HG03108 (cell line): Measurements from ENCODE around the gene RPS6KB1.
A peak's percentile ranks its signal among the peaks of the same experiment; 100 is the strongest.
"Not testable (repeated sequence)": the region's sequence is repeated elsewhere in the genome, so short reads cannot be mapped to it uniquely, and the experiment has no call there.

ENCODE experiments used
- ATAC-seq: cut with Tn5 transposase; IDR thresholded peaks from one replicate; pipeline ENCODE4 v1.9.1; 2021; ENCODE audit warnings: moderate library complexity; ENCODE audit not compliant: unreplicated experiment

Gene RPS6KB1

GRCh38 chr17:59933317-59933716 is 40.4 kb downstream of the RPS6KB1 start:
- not testable (repeated sequence) for ATAC-seq

GRCh38 chr17:59940697-59941096 is 47.8 kb downstream of the RPS6KB1 start:
- ATAC-seq = not testable (repeated sequence)

DNA sequence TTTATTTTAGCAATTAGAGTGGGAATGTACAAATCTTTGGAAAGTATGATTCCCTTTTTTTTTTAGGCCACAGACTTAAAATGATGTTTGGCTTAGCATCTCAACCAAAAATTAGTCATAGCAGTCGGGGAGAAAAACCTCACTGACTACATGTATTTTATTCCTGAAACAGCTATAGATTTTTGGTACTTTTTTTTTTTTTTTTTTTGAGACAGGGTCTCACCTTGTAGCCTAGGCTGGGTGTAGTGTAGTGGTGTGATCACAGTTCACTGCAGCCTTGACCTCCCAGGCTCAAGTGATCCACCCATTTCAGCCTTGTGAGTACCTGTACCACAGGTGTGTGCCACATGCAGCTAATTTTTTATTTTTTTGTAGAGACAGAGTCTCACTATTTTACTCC is 48.2 kb downstream of the RPS6KB1 start:
- ATAC-seq = no peak

- ATAC-seq = not testable (repeated sequence)
Observed at GRCh38 chr17:59946433-59946832, 53.5 kb downstream of the RPS6KB1 start.

DNA sequence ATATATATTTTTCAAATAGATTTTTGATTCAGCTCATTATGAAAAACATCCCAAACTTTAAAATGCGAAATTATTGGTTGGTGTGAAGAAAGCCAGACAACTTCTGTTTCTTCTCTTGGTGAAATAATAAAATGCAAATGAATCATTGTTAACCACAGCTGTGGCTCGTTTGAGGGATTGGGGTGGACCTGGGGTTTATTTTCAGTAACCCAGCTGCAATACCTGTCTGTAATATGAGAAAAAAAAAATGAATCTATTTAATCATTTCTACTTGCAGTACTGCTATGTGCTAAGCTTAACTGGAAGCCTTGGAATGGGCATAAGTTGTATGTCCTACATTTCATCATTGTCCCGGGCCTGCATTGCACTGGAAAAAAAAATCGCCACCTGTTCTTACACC is 54.4 kb downstream of the RPS6KB1 start:
- not testable (repeated sequence) for ATAC-seq

DNA sequence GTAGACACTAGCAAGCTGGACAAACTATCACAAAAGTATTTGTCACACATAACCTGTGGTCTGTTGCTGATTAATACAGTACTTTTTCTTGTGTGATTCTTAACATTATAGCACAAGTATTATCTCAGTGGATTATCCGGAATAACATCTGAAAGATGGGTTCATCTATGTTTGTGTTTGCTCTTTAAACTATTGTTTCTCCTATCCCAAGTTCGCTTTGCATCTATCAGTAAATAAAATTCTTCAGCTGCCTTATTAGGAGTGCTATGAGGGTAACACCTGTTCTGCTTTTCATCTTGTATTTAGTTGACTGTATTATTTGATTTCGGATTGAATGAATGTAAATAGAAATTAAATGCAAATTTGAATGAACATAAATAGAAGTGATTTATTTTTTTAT is 57.1 kb downstream of the RPS6KB1 start:
- ATAC-seq = no peak

DNA sequence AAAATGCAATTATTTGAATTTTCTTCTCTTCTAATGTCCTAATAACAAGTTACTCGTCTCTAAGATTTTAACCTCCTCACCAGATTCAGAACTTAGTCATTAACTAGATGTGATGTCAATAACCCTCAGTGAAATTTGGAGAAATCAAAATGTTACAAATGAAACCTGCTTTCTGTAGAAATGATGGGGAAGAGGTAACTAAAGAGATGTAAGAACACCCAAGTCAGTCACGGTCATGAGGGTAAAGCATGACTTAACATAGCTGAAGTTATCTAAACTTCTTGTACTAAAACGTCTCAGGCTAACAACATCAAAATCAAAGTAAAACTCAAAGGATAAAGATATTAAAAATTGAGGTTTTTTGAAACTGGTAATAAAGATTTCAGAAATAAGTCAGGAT is 61.9 kb downstream of the RPS6KB1 start:
- ATAC-seq = no peak

DNA sequence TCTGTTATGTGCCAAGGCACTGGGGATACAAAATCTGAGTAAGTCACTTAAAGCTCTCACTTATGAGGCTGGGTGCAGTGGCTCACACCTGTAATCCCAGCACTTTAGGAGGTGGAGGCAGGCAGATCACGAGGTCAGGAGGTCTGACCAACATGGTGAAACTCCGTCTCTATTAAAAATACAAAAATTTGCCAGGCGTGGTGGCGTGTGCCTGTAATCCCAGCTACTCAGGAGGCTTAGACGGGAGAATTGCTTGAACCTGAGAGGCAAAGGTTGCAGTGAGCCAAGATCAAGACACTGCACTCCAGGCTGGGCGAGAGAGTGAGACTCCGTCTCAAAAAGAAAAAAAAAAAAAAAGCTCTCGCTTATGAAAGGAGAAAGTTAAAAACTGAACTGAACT is 66.7 kb downstream of the RPS6KB1 start:
- not testable (repeated sequence) for ATAC-seq

GRCh38 chr17:59962739-59963318 is 69.9 kb downstream of the RPS6KB1 start:
- ATAC-seq = no peak

GRCh38 chr17:59963738-59964481 is 71.0 kb downstream of the RPS6KB1 start:
- peak; percentile 17 for ATAC-seq

DNA sequence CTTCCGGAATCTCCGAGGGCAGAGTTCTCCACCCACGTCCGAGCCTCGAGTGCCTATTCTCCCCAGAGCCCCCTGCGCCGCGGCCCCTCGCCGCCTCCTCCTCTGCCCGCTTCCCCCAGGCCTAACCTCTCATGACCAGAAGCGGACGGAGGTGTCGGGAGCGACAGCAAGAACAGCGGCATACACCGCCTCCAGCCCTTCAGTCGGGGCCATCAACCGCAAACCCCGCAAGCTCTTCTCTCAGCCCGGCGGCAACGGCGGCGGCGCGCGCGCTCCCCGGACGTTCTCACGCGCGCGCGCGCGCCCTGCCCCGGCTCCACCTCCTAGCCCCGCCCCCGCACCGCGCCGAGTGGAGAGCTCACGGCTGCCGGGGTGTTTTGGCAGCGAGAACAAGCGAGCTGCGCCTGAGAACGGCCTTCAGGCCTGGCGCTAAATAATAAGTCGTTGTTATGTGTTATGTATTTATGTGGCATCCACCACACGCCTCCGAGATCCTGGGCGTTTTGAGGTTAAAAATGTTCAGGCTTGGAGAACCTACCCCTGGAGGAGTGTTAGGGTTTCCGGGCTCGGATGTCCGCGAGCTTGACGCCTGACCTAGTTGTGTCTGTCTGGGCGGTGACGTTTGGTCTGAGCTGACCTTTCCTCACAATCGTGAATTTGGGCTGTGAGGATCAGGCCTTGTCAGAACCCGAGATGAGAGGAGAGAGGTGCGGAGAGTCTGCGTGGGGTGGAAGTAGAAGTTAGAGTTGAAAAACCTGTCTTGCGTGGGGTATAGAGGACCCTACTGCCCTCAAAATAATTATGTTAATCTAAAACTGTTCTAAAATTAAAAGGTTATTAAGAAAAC is 71.8 kb downstream of the RPS6KB1 start, which contains the start of gene RNFT1:
RNFT1 (minus strand) TSS at position 259 of the 847 bp plus-strand sequence; CDS start at position 182, 77 bp downstream.
- ATAC-seq = peak; percentile 76

- ATAC-seq = not testable (repeated sequence)
Observed at GRCh38 chr17:59971771-59972170, 78.8 kb downstream of the RPS6KB1 start.

DNA sequence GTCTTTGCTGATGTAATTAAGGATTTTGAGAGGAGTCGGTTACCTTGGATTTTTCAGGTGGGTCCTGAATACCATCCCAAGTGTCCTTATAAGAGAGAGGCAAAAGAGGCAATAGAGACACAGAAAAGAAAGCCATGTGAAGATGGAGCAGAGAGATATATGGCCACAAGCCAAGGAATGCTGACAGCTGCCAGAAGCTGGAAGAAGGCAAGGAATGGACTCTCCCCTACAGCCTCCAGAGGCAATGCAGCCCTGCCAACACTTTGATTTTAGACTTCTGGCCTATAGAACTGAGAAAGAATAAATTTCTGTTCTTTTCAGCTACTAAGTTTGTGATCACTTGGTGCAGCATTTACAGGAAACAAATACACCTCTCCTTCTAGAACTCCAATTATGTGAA is 79.9 kb downstream of the RPS6KB1 start:
- ATAC-seq = no peak

DNA sequence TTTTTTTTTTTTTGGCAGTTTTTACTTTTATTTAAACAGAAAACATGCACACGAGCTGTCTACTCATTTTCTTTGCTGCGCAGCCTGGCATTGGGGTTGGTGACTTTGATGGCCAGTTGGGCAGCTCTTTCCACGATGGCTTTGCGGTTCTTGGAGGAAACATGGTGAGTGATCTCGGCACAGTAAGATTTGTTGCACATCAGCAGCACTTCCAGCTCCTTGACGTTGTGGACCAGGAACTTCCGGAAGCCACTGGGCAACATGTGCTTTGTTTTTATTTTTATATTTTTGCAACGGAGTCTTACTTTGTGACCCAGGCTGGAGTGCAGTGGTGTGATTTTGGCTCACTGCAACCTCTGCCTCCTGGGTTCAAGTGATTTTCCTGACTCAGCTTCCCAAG is 80.6 kb downstream of the RPS6KB1 start:
- not testable (repeated sequence) for ATAC-seq

GRCh38 chr17:59975166-59975565 is 82.2 kb downstream of the RPS6KB1 start:
- not testable (repeated sequence) for ATAC-seq

DNA sequence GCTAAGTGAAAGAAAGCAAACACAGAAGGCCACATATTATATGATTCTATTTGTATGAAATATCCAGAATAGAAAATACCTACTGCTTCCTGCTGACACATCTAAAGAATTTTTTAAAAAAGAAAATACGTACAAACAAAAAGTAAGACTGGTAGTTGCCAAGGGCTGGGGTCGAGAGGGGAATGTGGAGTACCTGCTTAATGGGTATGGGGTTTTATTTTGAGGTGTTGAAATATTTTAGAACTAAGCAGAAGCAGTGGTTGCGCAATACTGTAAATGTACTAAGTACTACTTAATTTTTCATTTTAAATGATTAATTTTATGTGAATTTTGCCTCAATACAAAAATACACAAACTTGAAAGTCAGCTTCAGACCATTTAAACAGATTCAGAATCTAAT is 103.7 kb downstream of the RPS6KB1 start:
- ATAC-seq = not testable (repeated sequence)
